WTC11 (cell line): ENCODE measurements around the gene P3H2. TPM values are rescaled to one million over a fixed set of nuclear protein-coding genes. Genes with fewer than 3 reads are reported as not detected.

Experiments
- ATAC-seq: fragments of 200-7000 bp; cut with Tn5 transposase; 2 replicates; pipeline ENCODE4 v1.10.0; 2021; ENCODE audit warnings: mild to moderate bottlenecking, moderate library complexity
- CTCF ChIA-PET: fragments of 300-600 bp; sonication (Branson Sonifier 250); formaldehyde crosslinking; loops from one replicate; lab custom pipeline; 2021; ENCODE audit warnings: antibody characterized with exemption; lab: Charles Lee
- POLR2A ChIA-PET: fragments of 350-600 bp; sonication (Branson Sonifier 250); formaldehyde crosslinking; loops from one replicate; lab custom pipeline; 2021; ENCODE audit warnings: antibody characterized with exemption; lab: Charles Lee
- DNase-seq: peaks from one replicate; pipeline ENCODE4 v3.0.0; 2021; ENCODE audit warnings: low spot score
- H3K27ac Mint-ChIP-seq: 2 replicates; pipeline ENCODE4 v1.8.0; 2021; ENCODE audit warnings: mixed read lengths
- H3K27me3 Mint-ChIP-seq: 2 replicates; pipeline ENCODE4 v1.8.0; 2021; ENCODE audit warnings: low read depth, mild to moderate bottlenecking, moderate library complexity, mixed read lengths
- H3K36me3 Mint-ChIP-seq: 2 replicates; pipeline ENCODE4 v1.8.0; 2021; ENCODE audit warnings: mixed read lengths
- H3K4me1 Mint-ChIP-seq: 2 replicates; pipeline ENCODE4 v1.8.0; 2022; ENCODE audit warnings: mixed read lengths
- H3K4me3 Mint-ChIP-seq: 2 replicates; pipeline ENCODE4 v1.8.0; 2021; ENCODE audit warnings: mild to moderate bottlenecking, moderate library complexity, mixed read lengths
- H3K9me3 Mint-ChIP-seq: 2 replicates; pipeline ENCODE4 v1.8.0; 2021; ENCODE audit warnings: mixed read lengths
- CREM ChIP-seq: sonication (generic); formaldehyde crosslinking; IDR thresholded peaks from 2 replicates; pipeline ENCODE4 v1.8.1; 2022; ENCODE audit warnings: mild to moderate bottlenecking, missing genetic modification reagents, moderate library complexity
- CTCF ChIP-seq: fragments of 200-600 bp; IDR thresholded peaks from 2 replicates; pipeline ENCODE4 v1.8.0; 2022; ENCODE audit warnings: antibody characterized with exemption
- ELF4 ChIP-seq: sonication (generic); formaldehyde crosslinking; IDR thresholded peaks from 2 replicates; pipeline ENCODE4 v1.8.1; 2022; ENCODE audit warnings: low read depth, mild to moderate bottlenecking, moderate library complexity, missing genetic modification reagents
- ESRRA ChIP-seq: sonication (generic); formaldehyde crosslinking; IDR thresholded peaks from 2 replicates; pipeline ENCODE4 v1.8.1; 2022; ENCODE audit warnings: mild to moderate bottlenecking, missing genetic modification reagents, borderline replicate concordance
- FOXP1 ChIP-seq: sonication (generic); formaldehyde crosslinking; IDR thresholded peaks from 2 replicates; pipeline ENCODE4 v1.8.0; 2022; ENCODE audit warnings: missing genetic modification reagents, mild to moderate bottlenecking, moderate library complexity, borderline replicate concordance
- GABPB1 ChIP-seq: sonication (generic); formaldehyde crosslinking; IDR thresholded peaks from 2 replicates; pipeline ENCODE4 v1.8.1; 2023; ENCODE audit warnings: mild to moderate bottlenecking, missing genetic modification reagents
- GRHL2 ChIP-seq: fragments of 250-450 bp; sonication (Bioruptor Pico); IDR thresholded peaks from 2 replicates; pipeline ENCODE4 v1.8.0; 2022; ENCODE audit warnings: mild to moderate bottlenecking, moderate library complexity; ENCODE audit not compliant: insufficient replicate concordance, severe bottlenecking
- GTF2I ChIP-seq: fragments of 250-450 bp; sonication (Bioruptor Pico); conservative IDR thresholded peaks from 2 replicates; pipeline ENCODE4 v1.4.0; 2021; ENCODE audit warnings: mild to moderate bottlenecking
- HMGXB4 ChIP-seq: sonication (generic); formaldehyde crosslinking; IDR thresholded peaks from 2 replicates; pipeline ENCODE4 v1.8.1; 2023; ENCODE audit warnings: mild to moderate bottlenecking, moderate library complexity, missing genetic modification reagents
- IRF1 ChIP-seq: sonication (generic); formaldehyde crosslinking; IDR thresholded peaks from 2 replicates; pipeline ENCODE4 v1.8.0; 2023; ENCODE audit warnings: missing genetic modification reagents
- IRF2 ChIP-seq: sonication (generic); formaldehyde crosslinking; IDR thresholded peaks from 2 replicates; pipeline ENCODE4 v1.8.0; 2022; ENCODE audit warnings: low read depth, missing genetic modification reagents, borderline replicate concordance
- JAZF1 ChIP-seq: fragments of 250-450 bp; sonication (Bioruptor Pico); IDR thresholded peaks from 2 replicates; pipeline ENCODE4 v1.9.0; 2021; ENCODE audit warnings: moderate library complexity, mild to moderate bottlenecking, inconsistent platforms
- PRRX2 ChIP-seq: fragments of 250-450 bp; sonication (Bioruptor Pico); IDR thresholded peaks from 2 replicates; pipeline ENCODE4 v1.8.0; 2021; ENCODE audit warnings: mild to moderate bottlenecking
- SP1 ChIP-seq: sonication (generic); formaldehyde crosslinking; conservative IDR thresholded peaks from 2 replicates; pipeline ENCODE4 v1.8.1; 2022; ENCODE audit warnings: missing genetic modification reagents
- ZNF121 ChIP-seq: sonication (generic); formaldehyde crosslinking; IDR thresholded peaks from 2 replicates; pipeline ENCODE4 v1.8.0; 2023; ENCODE audit warnings: missing genetic modification reagents
- ZNF138 ChIP-seq: sonication (generic); formaldehyde crosslinking; conservative IDR thresholded peaks from 2 replicates; pipeline ENCODE4 v1.8.1; 2022; ENCODE audit warnings: mild to moderate bottlenecking, moderate library complexity, missing genetic modification reagents
- ZNF263 ChIP-seq: sonication (generic); formaldehyde crosslinking; IDR thresholded peaks from 2 replicates; pipeline ENCODE4 v1.8.1; 2022; ENCODE audit warnings: low read depth, mild to moderate bottlenecking, moderate library complexity, missing genetic modification reagents
- ZNF317 ChIP-seq: sonication (generic); formaldehyde crosslinking; IDR thresholded peaks from 2 replicates; pipeline ENCODE4 v1.8.1; 2023; ENCODE audit warnings: low read depth, mild to moderate bottlenecking, moderate library complexity, missing genetic modification reagents, borderline replicate concordance
- total RNA-seq: library from RNA; stranded (reverse); gene quantifications from 3 replicates; pipeline ENCODE4 v1.2.3, GENCODE V29; 2021
- TF ChIP-seq, protein P1 (sequence below): sonication (generic); formaldehyde crosslinking; IDR thresholded peaks from 2 replicates; pipeline ENCODE4 v1.8.0; 2022; ENCODE audit warnings: missing genetic modification reagents
- TF ChIP-seq, protein P2 (sequence below): sonication (generic); formaldehyde crosslinking; IDR thresholded peaks from 2 replicates; pipeline ENCODE4 v1.8.1; 2023; ENCODE audit warnings: mild to moderate bottlenecking, missing genetic modification reagents
- TF ChIP-seq, protein P3 (sequence below): fragments of 250-450 bp; sonication (Bioruptor Pico); IDR thresholded peaks from 2 replicates; pipeline ENCODE4 v1.9.0; 2021; ENCODE audit warnings: moderate library complexity, mild to moderate bottlenecking, inconsistent platforms, borderline replicate concordance

The P3H2 gene
- total RNA-seq, 1 experiment from 2014 or later = 29.4 TPM

GRCh38 chr3:189966843-189967242, 153.9 kb downstream of the P3H2 start:
- H3K27ac Mint-ChIP-seq = no peak overlapping the region; the same call in 1 of the 2 replicates
- peaks cover 17% of the 10 kb centered on the region for H3K9me3 Mint-ChIP-seq
- TF ChIP-seq FOXP1 (CRISPR knock-in tag) (no peak), ZNF121 (CRISPR knock-in tag) (no peak), ELF4 (CRISPR knock-in tag) (no peak), PRRX2 (CRISPR knock-in tag) (no peak), ZNF317 (CRISPR knock-in tag) (no peak), CREM (CRISPR knock-in tag) (no peak), SP1 (CRISPR knock-in tag) (no peak), IRF2 (CRISPR knock-in tag) (no peak), GRHL2 (CRISPR knock-in tag) (no peak), GABPB1 (no peak), JAZF1 (no peak), ESRRA (CRISPR knock-in tag) (no peak)
- TF ChIP-seq, protein P1, sequence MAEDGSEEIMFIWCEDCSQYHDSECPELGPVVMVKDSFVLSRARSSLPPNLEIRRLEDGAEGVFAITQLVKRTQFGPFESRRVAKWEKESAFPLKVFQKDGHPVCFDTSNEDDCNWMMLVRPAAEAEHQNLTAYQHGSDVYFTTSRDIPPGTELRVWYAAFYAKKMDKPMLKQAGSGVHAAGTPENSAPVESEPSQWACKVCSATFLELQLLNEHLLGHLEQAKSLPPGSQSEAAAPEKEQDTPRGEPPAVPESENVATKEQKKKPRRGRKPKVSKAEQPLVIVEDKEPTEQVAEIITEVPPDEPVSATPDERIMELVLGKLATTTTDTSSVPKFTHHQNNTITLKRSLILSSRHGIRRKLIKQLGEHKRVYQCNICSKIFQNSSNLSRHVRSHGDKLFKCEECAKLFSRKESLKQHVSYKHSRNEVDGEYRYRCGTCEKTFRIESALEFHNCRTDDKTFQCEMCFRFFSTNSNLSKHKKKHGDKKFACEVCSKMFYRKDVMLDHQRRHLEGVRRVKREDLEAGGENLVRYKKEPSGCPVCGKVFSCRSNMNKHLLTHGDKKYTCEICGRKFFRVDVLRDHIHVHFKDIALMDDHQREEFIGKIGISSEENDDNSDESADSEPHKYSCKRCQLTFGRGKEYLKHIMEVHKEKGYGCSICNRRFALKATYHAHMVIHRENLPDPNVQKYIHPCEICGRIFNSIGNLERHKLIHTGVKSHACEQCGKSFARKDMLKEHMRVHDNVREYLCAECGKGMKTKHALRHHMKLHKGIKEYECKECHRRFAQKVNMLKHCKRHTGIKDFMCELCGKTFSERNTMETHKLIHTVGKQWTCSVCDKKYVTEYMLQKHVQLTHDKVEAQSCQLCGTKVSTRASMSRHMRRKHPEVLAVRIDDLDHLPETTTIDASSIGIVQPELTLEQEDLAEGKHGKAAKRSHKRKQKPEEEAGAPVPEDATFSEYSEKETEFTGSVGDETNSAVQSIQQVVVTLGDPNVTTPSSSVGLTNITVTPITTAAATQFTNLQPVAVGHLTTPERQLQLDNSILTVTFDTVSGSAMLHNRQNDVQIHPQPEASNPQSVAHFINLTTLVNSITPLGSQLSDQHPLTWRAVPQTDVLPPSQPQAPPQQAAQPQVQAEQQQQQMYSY (CRISPR knock-in tag) = no peak
- TF ChIP-seq, protein P2, sequence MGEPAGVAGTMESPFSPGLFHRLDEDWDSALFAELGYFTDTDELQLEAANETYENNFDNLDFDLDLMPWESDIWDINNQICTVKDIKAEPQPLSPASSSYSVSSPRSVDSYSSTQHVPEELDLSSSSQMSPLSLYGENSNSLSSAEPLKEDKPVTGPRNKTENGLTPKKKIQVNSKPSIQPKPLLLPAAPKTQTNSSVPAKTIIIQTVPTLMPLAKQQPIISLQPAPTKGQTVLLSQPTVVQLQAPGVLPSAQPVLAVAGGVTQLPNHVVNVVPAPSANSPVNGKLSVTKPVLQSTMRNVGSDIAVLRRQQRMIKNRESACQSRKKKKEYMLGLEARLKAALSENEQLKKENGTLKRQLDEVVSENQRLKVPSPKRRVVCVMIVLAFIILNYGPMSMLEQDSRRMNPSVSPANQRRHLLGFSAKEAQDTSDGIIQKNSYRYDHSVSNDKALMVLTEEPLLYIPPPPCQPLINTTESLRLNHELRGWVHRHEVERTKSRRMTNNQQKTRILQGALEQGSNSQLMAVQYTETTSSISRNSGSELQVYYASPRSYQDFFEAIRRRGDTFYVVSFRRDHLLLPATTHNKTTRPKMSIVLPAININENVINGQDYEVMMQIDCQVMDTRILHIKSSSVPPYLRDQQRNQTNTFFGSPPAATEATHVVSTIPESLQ (CRISPR knock-in tag) = no peak
- ChIA-PET CTCF (interaction anchor here (0.9 to 2.1 kb wide), 4 partner anchors 16 to 355 kb away, joined by 3 to 16 read pairs (median 9); partner anchors contain the start of genes CLDN1 and P3H2), POLR2A (no interaction called here)
- ATAC-seq = no peak
- DNase-seq = no peak
- peaks cover 19% of the 10 kb centered on the region for H3K4me1 Mint-ChIP-seq
- H3K4me3 Mint-ChIP-seq = no peak overlapping the region
- no peaks in the 10 kb centered on the region for H3K27me3 Mint-ChIP-seq
- peaks cover 27% of the 10 kb centered on the region for H3K36me3 Mint-ChIP-seq

GRCh38 chr3:189964623-189965332, 155.9 kb downstream of the P3H2 start:
- no peaks in the 10 kb centered on the region for H3K27me3 Mint-ChIP-seq
- peak overlapping the region; percentile 76 for H3K27ac Mint-ChIP-seq
- TF ChIP-seq HMGXB4 (no peak), ZNF138 (CRISPR knock-in tag) (no peak), GTF2I (no peak), IRF1 (CRISPR knock-in tag) (no peak), CTCF (no peak), ZNF263 (CRISPR knock-in tag) (no peak)
- TF ChIP-seq, protein P3, sequence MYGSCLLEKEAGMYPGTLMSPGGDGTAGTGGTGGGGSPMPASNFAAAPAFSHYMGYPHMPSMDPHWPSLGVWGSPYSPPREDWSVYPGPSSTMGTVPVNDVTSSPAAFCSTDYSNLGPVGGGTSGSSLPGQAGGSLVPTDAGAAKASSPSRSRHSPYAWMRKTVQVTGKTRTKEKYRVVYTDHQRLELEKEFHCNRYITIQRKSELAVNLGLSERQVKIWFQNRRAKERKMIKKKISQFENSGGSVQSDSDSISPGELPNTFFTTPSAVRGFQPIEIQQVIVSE (CRISPR knock-in tag) = no peak

More at GRCh38 chr3:189964623-189965332, 155.9 kb downstream of the P3H2 start:
- H3K4me1 Mint-ChIP-seq = peaks cover 27% of the 10 kb centered on the region
- POLR2A ChIA-PET = no interaction called here
- H3K36me3 Mint-ChIP-seq = peaks cover 26% of the 10 kb centered on the region
- no peak for ATAC-seq
- peaks cover 17% of the 10 kb centered on the region for H3K9me3 Mint-ChIP-seq
- DNase-seq = no peak
- no peak overlapping the region for H3K4me3 Mint-ChIP-seq
- CTCF ChIA-PET = no interaction called here
